Type B pancreatic cell (in vitro differentiated cells): ENCODE measurements around the gene KHSRP. TPM values are rescaled to one million over a fixed set of nuclear protein-coding genes. Genes with fewer than 3 reads are reported as not detected.

Source experiments
- DNase-seq: peaks from one replicate; pipeline ENCODE4 v3.0.0; 2021; ENCODE audit warnings: mixed read lengths; ENCODE audit not compliant: unreplicated experiment; ENCODE audit errors: extremely low spot score
- H3K27ac Mint-ChIP-seq: 2 replicates; pipeline ENCODE4 v1.8.0; 2021; ENCODE audit warnings: mild to moderate bottlenecking, mixed read lengths
- H3K27me3 Mint-ChIP-seq: 2 replicates; pipeline ENCODE4 v1.8.0; 2021; ENCODE audit warnings: mixed read lengths
- H3K36me3 Mint-ChIP-seq: 2 replicates; pipeline ENCODE4 v1.8.0; 2021; ENCODE audit warnings: mixed read lengths
- H3K4me1 Mint-ChIP-seq: one replicate; pipeline ENCODE4 v1.8.0; 2021; ENCODE audit warnings: mixed read lengths; ENCODE audit not compliant: unreplicated experiment
- H3K4me3 Mint-ChIP-seq: 2 replicates; pipeline ENCODE4 v1.8.0; 2021; ENCODE audit warnings: mild to moderate bottlenecking, mixed read lengths
- H3K9me3 Mint-ChIP-seq: 2 replicates; pipeline ENCODE4 v1.8.0; 2021; ENCODE audit warnings: mixed read lengths
- total RNA-seq: library from RNA; stranded (reverse); gene quantifications from 2 replicates; pipeline ENCODE4 v1.2.1, GENCODE V29; 2021; ENCODE audit warnings: low replicate concordance
- TF ChIP-seq, protein P1 (sequence below): fragments of 200-600 bp; sonication (generic); conservative IDR thresholded peaks from 2 replicates; pipeline ENCODE4 v1.5.0; 2021; ENCODE audit warnings: antibody characterized with exemption, mild to moderate bottlenecking

Gene KHSRP
- total RNA-seq, 1 donor from 2014 or later, result 414 TPM

- Mint-ChIP-seq H3K36me3 (peaks cover 5% of the 10 kb centered on the region), H3K27me3 (no peaks in the 10 kb centered on the region), H3K4me1 (peaks cover 4% of the 10 kb centered on the region), H3K9me3 (no peaks in the 10 kb centered on the region), H3K27ac (no peak overlapping the region), H3K4me3 (no peak overlapping the region)
- TF ChIP-seq, protein P1, sequence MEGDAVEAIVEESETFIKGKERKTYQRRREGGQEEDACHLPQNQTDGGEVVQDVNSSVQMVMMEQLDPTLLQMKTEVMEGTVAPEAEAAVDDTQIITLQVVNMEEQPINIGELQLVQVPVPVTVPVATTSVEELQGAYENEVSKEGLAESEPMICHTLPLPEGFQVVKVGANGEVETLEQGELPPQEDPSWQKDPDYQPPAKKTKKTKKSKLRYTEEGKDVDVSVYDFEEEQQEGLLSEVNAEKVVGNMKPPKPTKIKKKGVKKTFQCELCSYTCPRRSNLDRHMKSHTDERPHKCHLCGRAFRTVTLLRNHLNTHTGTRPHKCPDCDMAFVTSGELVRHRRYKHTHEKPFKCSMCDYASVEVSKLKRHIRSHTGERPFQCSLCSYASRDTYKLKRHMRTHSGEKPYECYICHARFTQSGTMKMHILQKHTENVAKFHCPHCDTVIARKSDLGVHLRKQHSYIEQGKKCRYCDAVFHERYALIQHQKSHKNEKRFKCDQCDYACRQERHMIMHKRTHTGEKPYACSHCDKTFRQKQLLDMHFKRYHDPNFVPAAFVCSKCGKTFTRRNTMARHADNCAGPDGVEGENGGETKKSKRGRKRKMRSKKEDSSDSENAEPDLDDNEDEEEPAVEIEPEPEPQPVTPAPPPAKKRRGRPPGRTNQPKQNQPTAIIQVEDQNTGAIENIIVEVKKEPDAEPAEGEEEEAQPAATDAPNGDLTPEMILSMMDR, result no peak
- DNase-seq, result no peak
Measured at GRCh38 chr19:6415591-6416190, 8.9 kb downstream of the KHSRP start.

DNA sequence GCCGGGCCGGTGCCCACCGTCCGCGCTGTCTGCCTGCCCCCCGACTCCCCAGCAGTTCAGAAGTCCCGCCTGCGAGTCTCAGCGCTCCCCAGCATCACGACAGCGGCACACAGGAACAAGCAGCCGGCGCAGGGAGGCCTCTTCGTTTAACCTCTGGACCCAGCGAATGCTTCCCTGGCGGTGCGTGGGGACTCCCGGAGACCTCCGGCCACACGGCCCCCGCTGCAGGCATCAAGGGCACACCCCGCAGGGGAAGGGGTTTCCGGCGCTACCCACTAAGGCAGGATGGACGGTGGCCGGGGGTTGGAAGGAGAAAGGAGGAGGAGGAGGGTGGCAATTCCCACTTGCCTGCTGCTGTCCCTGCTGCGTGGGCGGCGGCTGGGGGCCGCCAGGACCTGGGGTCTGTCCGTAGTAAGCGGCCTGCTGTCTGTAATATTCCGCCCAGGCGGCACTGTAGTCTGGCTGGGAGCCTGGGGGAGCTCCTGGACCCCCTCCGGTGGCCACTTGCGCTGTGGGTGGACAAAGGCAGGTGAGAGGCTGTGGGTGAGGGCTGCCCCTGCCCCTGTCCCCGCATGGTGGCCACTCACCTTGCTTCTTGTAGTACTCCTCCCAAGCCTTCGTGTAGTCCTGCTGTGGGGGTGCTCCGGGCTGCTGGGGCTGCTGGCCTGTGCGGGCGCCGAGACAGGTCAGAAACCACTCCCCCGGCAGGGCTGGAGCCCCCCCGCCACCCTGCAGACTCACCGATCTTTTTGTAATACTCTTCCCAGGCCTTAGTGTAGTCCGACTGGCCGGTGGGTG lies 9.6 kb downstream of the KHSRP start:
- peaks cover 5% of the 10 kb centered on the region for H3K36me3 Mint-ChIP-seq
- DNase-seq, result no peak
- peaks cover 3% of the 10 kb centered on the region for H3K4me1 Mint-ChIP-seq
- no peaks in the 10 kb centered on the region for H3K9me3 Mint-ChIP-seq
- H3K4me3 Mint-ChIP-seq, result no peak overlapping the region
- no peak overlapping the region for H3K27ac Mint-ChIP-seq
- H3K27me3 Mint-ChIP-seq, result no peaks in the 10 kb centered on the region
- TF ChIP-seq, protein P1, result no peak

- no peak for DNase-seq
- Mint-ChIP-seq H3K27ac (no peak overlapping the region), H3K36me3 (peaks cover 5% of the 10 kb centered on the region), H3K4me1 (peaks cover 3% of the 10 kb centered on the region), H3K4me3 (no peak overlapping the region), H3K9me3 (no peaks in the 10 kb centered on the region), H3K27me3 (no peaks in the 10 kb centered on the region)
- TF ChIP-seq, protein P1, result no peak
Measured at GRCh38 chr19:6413721-6414643, 10.6 kb downstream of the KHSRP start.

DNA sequence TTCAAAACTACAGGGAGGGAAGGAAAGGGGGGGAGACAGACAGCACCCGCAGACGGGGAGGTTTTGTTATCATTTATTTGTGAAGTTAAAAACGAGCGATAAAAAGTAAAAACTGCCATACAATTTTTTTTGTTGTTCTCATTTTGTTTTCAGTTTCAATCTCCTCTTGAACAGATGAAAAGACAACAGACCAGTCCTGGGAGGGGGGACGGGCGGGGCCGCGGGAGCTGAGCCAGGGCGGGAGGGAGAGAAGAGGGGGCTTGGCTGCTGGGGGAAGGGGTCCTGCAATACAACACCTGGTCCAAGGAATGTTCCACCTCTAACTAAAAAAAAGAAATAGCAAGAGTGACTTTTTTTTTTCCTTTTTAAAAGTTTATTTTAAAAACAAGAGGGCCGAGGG lies 11.3 kb downstream of the KHSRP start:
- Mint-ChIP-seq H3K27ac (no peak overlapping the region), H3K9me3 (no peaks in the 10 kb centered on the region), H3K4me1 (peaks cover 3% of the 10 kb centered on the region), H3K4me3 (no peak overlapping the region), H3K36me3 (peaks cover 5% of the 10 kb centered on the region), H3K27me3 (no peaks in the 10 kb centered on the region)
- TF ChIP-seq, protein P1, result no peak
- no peak for DNase-seq

DNA sequence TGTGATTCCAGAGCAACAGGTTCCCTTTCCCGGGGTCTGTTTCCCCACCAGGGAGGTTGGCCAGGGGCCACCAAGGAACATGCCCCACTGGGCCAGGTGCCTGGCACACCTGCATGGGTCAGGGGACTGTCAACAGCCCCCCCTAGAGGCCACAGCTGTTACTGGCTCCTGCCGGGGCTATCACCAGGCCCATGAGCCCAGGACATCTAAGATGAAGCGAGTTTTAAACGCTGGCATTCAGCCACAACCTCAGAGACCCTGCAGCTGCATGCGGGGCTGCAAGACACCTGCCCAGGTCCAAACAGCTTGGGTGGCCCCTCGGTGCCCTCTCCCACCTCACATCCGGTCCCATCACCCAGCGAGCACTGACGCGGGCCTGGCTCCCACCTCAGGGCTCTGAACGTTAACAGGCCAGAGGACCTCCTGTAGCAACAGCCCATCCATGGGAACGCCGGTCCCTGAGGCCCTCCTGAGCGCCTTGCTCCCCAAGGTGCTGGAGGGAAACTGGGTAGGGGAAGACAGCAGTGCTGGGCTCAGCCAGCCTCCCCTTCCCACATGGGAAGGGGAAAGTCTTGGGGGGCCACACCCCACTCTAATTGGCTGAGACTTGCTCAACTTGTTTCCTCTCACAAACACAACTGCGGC lies 12.0 kb downstream of the KHSRP start:
- Mint-ChIP-seq H3K27ac (no peak overlapping the region), H3K9me3 (no peaks in the 10 kb centered on the region), H3K4me1 (peaks cover 3% of the 10 kb centered on the region), H3K27me3 (no peaks in the 10 kb centered on the region), H3K4me3 (no peak overlapping the region), H3K36me3 (peaks cover 5% of the 10 kb centered on the region)
- DNase-seq, result no peak
- TF ChIP-seq, protein P1, result peak; percentile 77
